Measurements from ENCODE around the gene SH2D4B. TPM values are rescaled to one million over a fixed set of nuclear protein-coding genes. Genes with fewer than 3 reads are reported as not detected.
A peak's percentile ranks its signal among the peaks of the same experiment; 100 is the strongest.

The SH2D4B gene
- total RNA-seq, 1 donor from 2014 or later: 0.07 TPM

- peaks cover 89% of the 10 kb centered on the region for H3K4me1 Mint-ChIP-seq (ENCODE audit: low read depth)
- H3K4me3 Mint-ChIP-seq (ENCODE audit: unreplicated experiment): no peak overlapping the region
- no peak for TF ChIP-seq CTCF (IDR thresholded peaks at IDR 0.05)
- peaks cover 1% of the 10 kb centered on the region for H3K9me3 Mint-ChIP-seq (ENCODE audit: low read depth)
- H3K27ac Mint-ChIP-seq (ENCODE audit: unreplicated experiment): peak overlapping the region; percentile 25
- H3K36me3 Mint-ChIP-seq (ENCODE audit: low read depth): no peaks in the 10 kb centered on the region
- H3K27me3 Mint-ChIP-seq (ENCODE audit: low read depth): no peaks in the 10 kb centered on the region
- DNase-seq (ENCODE audit: low spot score): no peak
These were observed 35.7 kb upstream of the SH2D4B start for GRCh38 chr10:80501913-80502521.

DNA sequence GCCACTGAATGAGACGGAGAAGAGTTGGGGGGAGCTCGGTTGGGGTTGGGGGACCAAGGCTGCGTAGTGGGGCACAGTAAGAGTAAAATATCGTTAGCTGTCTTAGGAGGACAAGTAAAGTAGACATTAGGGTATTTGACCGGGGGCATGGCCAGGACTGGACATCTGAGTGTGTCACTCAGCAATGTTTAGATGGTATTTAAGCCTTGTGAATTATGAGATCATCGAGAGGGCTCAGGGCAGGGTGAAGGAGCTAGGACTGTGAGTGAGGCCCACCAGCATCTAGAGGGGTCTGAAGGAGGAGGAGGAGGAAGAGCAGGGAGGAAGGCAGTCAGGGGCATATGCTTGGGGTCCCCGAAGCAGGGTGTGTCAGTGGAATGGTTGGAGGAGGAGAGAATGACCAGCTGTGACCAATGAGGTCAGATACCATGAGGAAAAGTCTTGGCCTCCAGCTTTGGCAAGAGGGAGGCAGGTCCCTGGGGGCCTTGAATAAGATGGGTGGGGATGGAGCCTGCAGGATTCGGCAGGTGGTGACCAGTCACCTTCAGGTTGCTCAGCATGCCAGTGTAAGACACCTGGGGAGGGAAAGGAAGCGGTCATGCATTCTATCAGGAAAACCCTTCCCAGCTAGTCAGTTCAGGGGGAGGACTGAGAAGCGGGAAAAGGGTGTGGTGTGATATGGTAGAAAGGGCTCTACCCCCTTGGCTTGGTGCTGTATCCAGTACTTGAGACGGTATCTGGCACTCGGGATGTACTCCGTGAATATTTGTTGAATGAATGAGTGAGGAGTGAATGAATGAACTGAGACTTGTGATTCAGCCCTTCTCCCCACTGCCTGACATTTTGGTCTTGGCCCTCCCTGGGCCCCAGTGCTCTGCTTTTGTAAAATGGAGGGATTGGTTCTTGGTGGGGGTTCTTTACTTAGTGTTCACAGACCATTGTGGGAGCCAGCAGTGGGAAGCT lies 34.8 kb upstream of the SH2D4B start:
- H3K36me3 Mint-ChIP-seq (ENCODE audit: low read depth): no peaks in the 10 kb centered on the region
- no peaks in the 10 kb centered on the region for H3K27me3 Mint-ChIP-seq (ENCODE audit: low read depth)
- H3K9me3 Mint-ChIP-seq (ENCODE audit: low read depth): no peaks in the 10 kb centered on the region
- H3K27ac Mint-ChIP-seq (ENCODE audit: unreplicated experiment): peak overlapping the region; percentile 71
- no peak for DNase-seq (ENCODE audit: low spot score)
- no peak overlapping the region for H3K4me3 Mint-ChIP-seq (ENCODE audit: unreplicated experiment)
- peaks cover 82% of the 10 kb centered on the region for H3K4me1 Mint-ChIP-seq (ENCODE audit: low read depth)
- no peak for TF ChIP-seq CTCF (IDR thresholded peaks at IDR 0.05)

DNA sequence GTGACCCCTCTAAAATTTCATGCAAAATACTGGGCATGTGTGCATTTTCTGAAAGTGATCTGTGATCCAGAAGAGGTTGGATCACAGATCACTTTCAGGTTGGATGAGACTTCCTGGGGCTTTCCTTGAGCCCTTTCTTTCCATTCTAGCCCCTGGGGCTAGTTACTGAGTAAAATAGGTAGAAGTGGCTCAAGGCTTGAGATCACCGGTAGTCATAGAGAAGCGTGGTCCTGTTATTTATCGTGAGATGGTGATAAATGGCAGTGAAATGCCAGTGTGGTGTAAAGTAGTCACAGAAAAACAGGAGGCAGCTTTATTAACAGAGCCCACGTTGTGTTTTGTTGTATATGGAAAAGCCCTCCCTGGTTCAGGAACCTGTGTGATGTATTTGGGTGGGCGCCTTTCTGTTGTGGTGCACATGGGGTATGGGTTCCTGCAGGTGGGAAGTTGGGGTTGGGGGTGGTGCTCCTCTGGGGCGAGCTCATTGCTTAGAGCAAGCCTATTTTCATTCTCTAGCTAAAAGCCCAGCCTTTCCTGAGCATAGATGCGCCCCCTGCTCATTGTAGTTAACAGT lies 34.0 kb upstream of the SH2D4B start:
- Mint-ChIP-seq H3K27me3 (ENCODE audit: low read depth) (no peaks in the 10 kb centered on the region), H3K27ac (ENCODE audit: unreplicated experiment) (peak overlapping the region; percentile 22), H3K36me3 (ENCODE audit: low read depth) (no peaks in the 10 kb centered on the region), H3K4me3 (ENCODE audit: unreplicated experiment) (no peak overlapping the region), H3K9me3 (ENCODE audit: low read depth) (no peaks in the 10 kb centered on the region), H3K4me1 (ENCODE audit: low read depth) (peaks cover 77% of the 10 kb centered on the region)
- no peak for TF ChIP-seq CTCF (IDR thresholded peaks at IDR 0.05)
- no peak for DNase-seq (ENCODE audit: low spot score)

- Mint-ChIP-seq H3K4me3 (ENCODE audit: unreplicated experiment) (no peak overlapping the region), H3K9me3 (ENCODE audit: low read depth) (no peaks in the 10 kb centered on the region), H3K36me3 (ENCODE audit: low read depth) (no peaks in the 10 kb centered on the region), H3K27ac (ENCODE audit: unreplicated experiment) (peak overlapping the region; percentile 84), H3K4me1 (ENCODE audit: low read depth) (peaks cover 77% of the 10 kb centered on the region), H3K27me3 (ENCODE audit: low read depth) (no peaks in the 10 kb centered on the region)
- DNase-seq (ENCODE audit: low spot score): no peak
- TF ChIP-seq CTCF (IDR thresholded peaks at IDR 0.05): no peak
These were observed 33.4 kb upstream of the SH2D4B start for GRCh38 chr10:80504158-80504811.
